GM23338 (cell line): Measurements from ENCODE around the gene PMP22. TPM values are rescaled to one million over a fixed set of nuclear protein-coding genes. Genes with fewer than 3 reads are reported as not detected.

ENCODE experiments used
- ATAC-seq: fragments of 200-7000 bp; cut with Tn5 transposase; 3 replicates; pipeline ENCODE4 v1.9.1; 2020
- DNase-seq: peaks from one replicate; pipeline ENCODE4 v3.0.0-alpha.2; 2015; ENCODE audit warnings: low spot score
- H2AFZ ChIP-seq: fragments of 200-600 bp; sonication (generic); 2 replicates; pipeline ENCODE4 v1.8.0; 2016; ENCODE audit warnings: antibody characterized with exemption, mild to moderate bottlenecking, moderate library complexity
- H3F3A ChIP-seq: fragments of 200-600 bp; sonication (generic); replicated peaks from 2 replicates; pipeline ENCODE4 v1.8.0; 2017; ENCODE audit warnings: antibody characterized with exemption, mixed run types, low read depth
- H3K27ac ChIP-seq: fragments of 200-600 bp; sonication (generic); 2 replicates; pipeline ENCODE4 v1.6.1; 2016; ENCODE audit warnings: low read depth
- H3K27me3 ChIP-seq: fragments of 200-600 bp; sonication (generic); 2 replicates; pipeline ENCODE4 v1.8.0; 2016; ENCODE audit warnings: mild to moderate bottlenecking, mixed run types, moderate library complexity; ENCODE audit not compliant: insufficient read depth
- H3K36me3 ChIP-seq: fragments of 200-600 bp; sonication (generic); 2 replicates; pipeline ENCODE4 v1.8.0; 2016; ENCODE audit warnings: mild to moderate bottlenecking; ENCODE audit not compliant: insufficient read depth
- H3K4me1 ChIP-seq: fragments of 200-600 bp; sonication (generic); 2 replicates; pipeline ENCODE4 v1.8.0; 2016; ENCODE audit warnings: mild to moderate bottlenecking, moderate library complexity; ENCODE audit not compliant: insufficient read depth
- H3K4me2 ChIP-seq: fragments of 200-600 bp; sonication (generic); 2 replicates; pipeline ENCODE4 v1.7.1; 2017; ENCODE audit warnings: mixed run types
- H3K4me3 ChIP-seq: fragments of 200-600 bp; sonication (generic); 2 replicates; pipeline ENCODE4 v1.6.1; 2016; ENCODE audit warnings: mixed run types
- H3K79me2 ChIP-seq: fragments of 200-600 bp; sonication (generic); replicated peaks from 2 replicates; pipeline ENCODE4 v1.8.0; 2017; ENCODE audit warnings: mild to moderate bottlenecking; ENCODE audit not compliant: insufficient read depth
- H3K9me2 ChIP-seq: fragments of 200-600 bp; sonication (generic); 2 replicates; pipeline ENCODE4 v1.8.0; 2017; ENCODE audit not compliant: insufficient read depth
- H4K20me1 ChIP-seq: fragments of 200-600 bp; sonication (generic); replicated peaks from 2 replicates; pipeline ENCODE4 v1.8.0; 2017; ENCODE audit warnings: mild to moderate bottlenecking; ENCODE audit not compliant: insufficient read depth
- H3K27ac Mint-ChIP-seq: 2 replicates; pipeline ENCODE4 v1.8.0; 2020; ENCODE audit warnings: inconsistent platforms, mild to moderate bottlenecking, moderate library complexity, mixed read lengths
- H3K27me3 Mint-ChIP-seq: 3 replicates; pipeline ENCODE4 v1.8.0; 2022; ENCODE audit warnings: low read depth, mild to moderate bottlenecking, moderate library complexity, mixed read lengths, inconsistent platforms; ENCODE audit not compliant: insufficient read depth, poor library complexity
- H3K36me3 Mint-ChIP-seq: 3 replicates; pipeline ENCODE4 v1.8.0; 2021; ENCODE audit warnings: low read depth, mild to moderate bottlenecking, inconsistent platforms, moderate library complexity, mixed read lengths
- H3K4me1 Mint-ChIP-seq: 3 replicates; pipeline ENCODE4 v1.8.0; 2020; ENCODE audit warnings: mild to moderate bottlenecking, inconsistent platforms, mixed read lengths
- H3K4me3 Mint-ChIP-seq: 3 replicates; pipeline ENCODE4 v1.8.0; 2021; ENCODE audit warnings: moderate library complexity, mild to moderate bottlenecking, inconsistent platforms, mixed read lengths
- H3K9me3 Mint-ChIP-seq: 3 replicates; pipeline ENCODE4 v1.8.0; 2020; ENCODE audit warnings: moderate library complexity, mild to moderate bottlenecking, inconsistent platforms, mixed read lengths
- CREB1 ChIP-seq: fragments of 250-450 bp; sonication (Bioruptor Pico); IDR thresholded peaks from 2 replicates; pipeline ENCODE4 v1.5.0; 2020; ENCODE audit warnings: low read depth, mild to moderate bottlenecking, moderate library complexity
- CTCF ChIP-seq, 2 experiments: fragments of 200-600 bp in 1 of 2; sonication (generic) in 1 of 2; conservative IDR thresholded peaks; 2 replicates each; pipeline versions ENCODE4 v1.5.1 to v1.6.1; 2016 to 2017; ENCODE audit warnings: antibody characterized with exemption in 2 of 2, low read depth in 2 of 2, mild to moderate bottlenecking in 2 of 2, moderate library complexity in 1 of 2
- ETS1 ChIP-seq: IDR thresholded peaks from 2 replicates; pipeline ENCODE4 v1.6.1; 2016; ENCODE audit warnings: antibody characterized with exemption
- EZH2 ChIP-seq: fragments of 200-600 bp; sonication (generic); IDR thresholded peaks from one replicate; pipeline ENCODE4 v1.8.0; 2017; ENCODE audit warnings: antibody characterized with exemption, mild to moderate bottlenecking, low read depth; ENCODE audit not compliant: unreplicated experiment
- EZH2phosphoT487 ChIP-seq: fragments of 200-600 bp; sonication (generic); IDR thresholded peaks from one replicate; pipeline ENCODE4 v1.8.1; 2018; ENCODE audit warnings: antibody characterized with exemption; ENCODE audit not compliant: unreplicated experiment
- JUNB ChIP-seq: IDR thresholded peaks from one replicate; pipeline ENCODE4 v1.6.1; 2016; ENCODE audit warnings: antibody characterized with exemption; ENCODE audit not compliant: unreplicated experiment
- NANOG ChIP-seq: IDR thresholded peaks from 2 replicates; pipeline ENCODE4 v1.6.1; 2016; ENCODE audit warnings: antibody characterized with exemption, borderline replicate concordance
- POLR2AphosphoS5 ChIP-seq: IDR thresholded peaks from 2 replicates; pipeline ENCODE4 v1.6.1; 2016; ENCODE audit warnings: antibody characterized with exemption, low read depth
- STAT1 ChIP-seq: IDR thresholded peaks from one replicate; pipeline ENCODE4 v1.6.1; 2016; ENCODE audit warnings: antibody characterized with exemption; ENCODE audit not compliant: unreplicated experiment
- ZNF114 ChIP-seq: fragments of 250-450 bp; sonication (Bioruptor Pico); IDR thresholded peaks from 2 replicates; pipeline ENCODE4 v1.5.0; 2020; ENCODE audit warnings: mild to moderate bottlenecking, moderate library complexity
- ZNF331 ChIP-seq: fragments of 250-450 bp; sonication (Bioruptor Pico); IDR thresholded peaks from 2 replicates; pipeline ENCODE4 v1.5.0; 2020; ENCODE audit warnings: low read depth, mild to moderate bottlenecking, moderate library complexity
- polyA plus RNA-seq: library from polyadenylated mRNA; unstranded; fragments of >200 nt; fragmentation: Nextera tagmentation; extraction: Ambion mirVana; gene quantifications from 2 replicates; pipeline ENCODE4 v1.2.1, GENCODE V29; 2016
- total RNA-seq: library from RNA; depleted of rRNA; stranded (reverse); fragments of >200 nt; shearing (Covaris generic); gene quantifications from 2 replicates; pipeline ENCODE4 v1.2.3, GENCODE V29; 2014
- TF ChIP-seq, protein P1 (sequence below): fragments of 250-450 bp; sonication (Bioruptor Pico); IDR thresholded peaks from 2 replicates; pipeline ENCODE4 v1.5.0; 2020; ENCODE audit warnings: mild to moderate bottlenecking, moderate library complexity
- TF ChIP-seq, protein P2 (sequence below): IDR thresholded peaks from one replicate; pipeline ENCODE4 v1.6.1; 2018; ENCODE audit warnings: antibody characterized with exemption; ENCODE audit not compliant: unreplicated experiment

PMP22 gene
- total and polyA plus RNA-seq, 2 experiments from 2014 or later, result 1.2 to 2.2 TPM

GRCh38 chr17:15278924-15279477, 13.9 kb upstream of the PMP22 start:
- H3K9me2 ChIP-seq, result no peaks in the 10 kb centered on the region
- H3K4me1 ChIP-seq, result peaks cover 13% of the 10 kb centered on the region
- ATAC-seq (no peak), DNase-seq (no peak)
- H4K20me1 ChIP-seq, result no peaks in the 10 kb centered on the region
- no peak overlapping the region for H3K4me2 ChIP-seq
- Mint-ChIP-seq H3K36me3 (no peaks in the 10 kb centered on the region; the same call in 2 of the 3 replicates), H3K9me3 (peaks cover 13% of the 10 kb centered on the region; the same call in 2 of the 3 replicates), H3K27ac (no peak overlapping the region), H3K4me1 (peaks cover 9% of the 10 kb centered on the region; the same call in 2 of the 3 replicates), H3K4me3 (no peak overlapping the region), H3K27me3 (peaks cover 4% of the 10 kb centered on the region)
- H2AFZ ChIP-seq, result peak overlapping the region; percentile 25; the same call in 1 of the 2 replicates
- H3F3A ChIP-seq, result no peaks in the 10 kb centered on the region
- H3K27ac ChIP-seq, result no peak overlapping the region
- TF ChIP-seq ZNF331 (CRISPR knock-in tag) (no peak), POLR2AphosphoS5 (no peak), CTCF (conservative IDR thresholded peaks at IDR 0.05; ENCODE audit: low read depth in 2 of 2) (no peak), EZH2phosphoT487 (no peak), EZH2 (no peak), STAT1 (no peak), CREB1 (CRISPR knock-in tag) (no peak), ETS1 (no peak), ZNF114 (CRISPR knock-in tag) (no peak), JUNB (no peak), NANOG (no peak)
- TF ChIP-seq, protein P1, sequence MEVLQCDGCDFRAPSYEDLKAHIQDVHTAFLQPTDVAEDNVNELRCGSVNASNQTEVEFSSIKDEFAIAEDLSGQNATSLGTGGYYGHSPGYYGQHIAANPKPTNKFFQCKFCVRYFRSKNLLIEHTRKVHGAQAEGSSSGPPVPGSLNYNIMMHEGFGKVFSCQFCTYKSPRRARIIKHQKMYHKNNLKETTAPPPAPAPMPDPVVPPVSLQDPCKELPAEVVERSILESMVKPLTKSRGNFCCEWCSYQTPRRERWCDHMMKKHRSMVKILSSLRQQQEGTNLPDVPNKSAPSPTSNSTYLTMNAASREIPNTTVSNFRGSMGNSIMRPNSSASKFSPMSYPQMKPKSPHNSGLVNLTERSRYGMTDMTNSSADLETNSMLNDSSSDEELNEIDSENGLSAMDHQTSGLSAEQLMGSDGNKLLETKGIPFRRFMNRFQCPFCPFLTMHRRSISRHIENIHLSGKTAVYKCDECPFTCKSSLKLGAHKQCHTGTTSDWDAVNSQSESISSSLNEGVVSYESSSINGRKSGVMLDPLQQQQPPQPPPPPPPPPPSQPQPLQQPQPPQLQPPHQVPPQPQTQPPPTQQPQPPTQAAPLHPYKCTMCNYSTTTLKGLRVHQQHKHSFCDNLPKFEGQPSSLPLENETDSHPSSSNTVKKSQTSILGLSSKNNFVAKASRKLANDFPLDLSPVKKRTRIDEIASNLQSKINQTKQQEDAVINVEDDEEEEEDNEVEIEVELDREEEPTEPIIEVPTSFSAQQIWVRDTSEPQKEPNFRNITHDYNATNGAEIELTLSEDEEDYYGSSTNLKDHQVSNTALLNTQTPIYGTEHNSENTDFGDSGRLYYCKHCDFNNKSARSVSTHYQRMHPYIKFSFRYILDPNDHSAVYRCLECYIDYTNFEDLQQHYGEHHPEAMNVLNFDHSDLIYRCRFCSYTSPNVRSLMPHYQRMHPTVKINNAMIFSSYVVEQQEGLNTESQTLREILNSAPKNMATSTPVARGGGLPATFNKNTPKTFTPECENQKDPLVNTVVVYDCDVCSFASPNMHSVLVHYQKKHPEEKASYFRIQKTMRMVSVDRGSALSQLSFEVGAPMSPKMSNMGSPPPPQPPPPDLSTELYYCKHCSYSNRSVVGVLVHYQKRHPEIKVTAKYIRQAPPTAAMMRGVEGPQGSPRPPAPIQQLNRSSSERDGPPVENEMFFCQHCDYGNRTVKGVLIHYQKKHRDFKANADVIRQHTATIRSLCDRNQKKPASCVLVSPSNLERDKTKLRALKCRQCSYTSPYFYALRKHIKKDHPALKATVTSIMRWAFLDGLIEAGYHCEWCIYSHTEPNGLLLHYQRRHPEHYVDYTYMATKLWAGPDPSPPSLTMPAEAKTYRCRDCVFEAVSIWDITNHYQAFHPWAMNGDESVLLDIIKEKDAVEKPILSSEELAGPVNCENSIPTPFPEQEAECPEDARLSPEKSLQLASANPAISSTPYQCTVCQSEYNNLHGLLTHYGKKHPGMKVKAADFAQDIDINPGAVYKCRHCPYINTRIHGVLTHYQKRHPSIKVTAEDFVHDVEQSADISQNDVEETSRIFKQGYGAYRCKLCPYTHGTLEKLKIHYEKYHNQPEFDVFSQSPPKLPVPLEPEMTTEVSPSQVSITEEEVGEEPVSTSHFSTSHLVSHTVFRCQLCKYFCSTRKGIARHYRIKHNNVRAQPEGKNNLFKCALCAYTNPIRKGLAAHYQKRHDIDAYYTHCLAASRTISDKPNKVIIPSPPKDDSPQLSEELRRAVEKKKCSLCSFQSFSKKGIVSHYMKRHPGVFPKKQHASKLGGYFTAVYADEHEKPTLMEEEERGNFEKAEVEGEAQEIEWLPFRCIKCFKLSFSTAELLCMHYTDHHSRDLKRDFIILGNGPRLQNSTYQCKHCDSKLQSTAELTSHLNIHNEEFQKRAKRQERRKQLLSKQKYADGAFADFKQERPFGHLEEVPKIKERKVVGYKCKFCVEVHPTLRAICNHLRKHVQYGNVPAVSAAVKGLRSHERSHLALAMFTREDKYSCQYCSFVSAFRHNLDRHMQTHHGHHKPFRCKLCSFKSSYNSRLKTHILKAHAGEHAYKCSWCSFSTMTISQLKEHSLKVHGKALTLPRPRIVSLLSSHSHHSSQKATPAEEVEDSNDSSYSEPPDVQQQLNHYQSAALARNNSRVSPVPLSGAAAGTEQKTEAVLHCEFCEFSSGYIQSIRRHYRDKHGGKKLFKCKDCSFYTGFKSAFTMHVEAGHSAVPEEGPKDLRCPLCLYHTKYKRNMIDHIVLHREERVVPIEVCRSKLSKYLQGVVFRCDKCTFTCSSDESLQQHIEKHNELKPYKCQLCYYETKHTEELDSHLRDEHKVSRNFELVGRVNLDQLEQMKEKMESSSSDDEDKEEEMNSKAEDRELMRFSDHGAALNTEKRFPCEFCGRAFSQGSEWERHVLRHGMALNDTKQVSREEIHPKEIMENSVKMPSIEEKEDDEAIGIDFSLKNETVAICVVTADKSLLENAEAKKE, result no peak
- TF ChIP-seq, protein P2, sequence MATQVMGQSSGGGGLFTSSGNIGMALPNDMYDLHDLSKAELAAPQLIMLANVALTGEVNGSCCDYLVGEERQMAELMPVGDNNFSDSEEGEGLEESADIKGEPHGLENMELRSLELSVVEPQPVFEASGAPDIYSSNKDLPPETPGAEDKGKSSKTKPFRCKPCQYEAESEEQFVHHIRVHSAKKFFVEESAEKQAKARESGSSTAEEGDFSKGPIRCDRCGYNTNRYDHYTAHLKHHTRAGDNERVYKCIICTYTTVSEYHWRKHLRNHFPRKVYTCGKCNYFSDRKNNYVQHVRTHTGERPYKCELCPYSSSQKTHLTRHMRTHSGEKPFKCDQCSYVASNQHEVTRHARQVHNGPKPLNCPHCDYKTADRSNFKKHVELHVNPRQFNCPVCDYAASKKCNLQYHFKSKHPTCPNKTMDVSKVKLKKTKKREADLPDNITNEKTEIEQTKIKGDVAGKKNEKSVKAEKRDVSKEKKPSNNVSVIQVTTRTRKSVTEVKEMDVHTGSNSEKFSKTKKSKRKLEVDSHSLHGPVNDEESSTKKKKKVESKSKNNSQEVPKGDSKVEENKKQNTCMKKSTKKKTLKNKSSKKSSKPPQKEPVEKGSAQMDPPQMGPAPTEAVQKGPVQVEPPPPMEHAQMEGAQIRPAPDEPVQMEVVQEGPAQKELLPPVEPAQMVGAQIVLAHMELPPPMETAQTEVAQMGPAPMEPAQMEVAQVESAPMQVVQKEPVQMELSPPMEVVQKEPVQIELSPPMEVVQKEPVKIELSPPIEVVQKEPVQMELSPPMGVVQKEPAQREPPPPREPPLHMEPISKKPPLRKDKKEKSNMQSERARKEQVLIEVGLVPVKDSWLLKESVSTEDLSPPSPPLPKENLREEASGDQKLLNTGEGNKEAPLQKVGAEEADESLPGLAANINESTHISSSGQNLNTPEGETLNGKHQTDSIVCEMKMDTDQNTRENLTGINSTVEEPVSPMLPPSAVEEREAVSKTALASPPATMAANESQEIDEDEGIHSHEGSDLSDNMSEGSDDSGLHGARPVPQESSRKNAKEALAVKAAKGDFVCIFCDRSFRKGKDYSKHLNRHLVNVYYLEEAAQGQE, result no peak
- H3K36me3 ChIP-seq, result no peaks in the 10 kb centered on the region
- H3K4me3 ChIP-seq, result no peak overlapping the region
- H3K79me2 ChIP-seq, result no peaks in the 10 kb centered on the region
- H3K27me3 ChIP-seq, result no peaks in the 10 kb centered on the region
